Esophagus muscularis mucosa (tissue), 4 donors: ENCODE data around the gene PRRC2C. TPM values are rescaled to one million over a fixed set of nuclear protein-coding genes. Genes with fewer than 3 reads are reported as not detected.

Experiments used
- DNase-seq: peaks from one replicate; pipeline ENCODE4 v3.0.0-alpha.2; 2017; ENCODE audit errors: extremely low spot score
- H3K27ac ChIP-seq, 4 donors: fragments of 200-600 bp; sonication (generic); replicated peaks in 1 of 4; 1 replicate in 3 of 4; 2 replicates in 1 of 4; pipeline ENCODE4 v1.5.1; 2016 to 2019; ENCODE audit warnings: mild to moderate bottlenecking in 1 of 4
- H3K27me3 ChIP-seq, 4 donors: fragments of 200-600 bp; sonication (generic); one replicate each; pipeline versions ENCODE4 v1.5.1 to v1.6.0; 2016 to 2019
- H3K36me3 ChIP-seq, 4 donors: fragments of 200-600 bp; sonication (generic); one replicate each; pipeline ENCODE4 v1.5.1; 2016 to 2019
- H3K4me1 ChIP-seq, 4 donors: fragments of 200-600 bp; sonication (generic); one replicate each; pipeline ENCODE4 v1.5.1; 2016 to 2019
- H3K4me3 ChIP-seq, 4 donors: fragments of 200-600 bp; sonication (generic); 1 replicate in 2 of 4; 2 replicates in 2 of 4; pipeline ENCODE4 v1.5.1; 2016 to 2019; ENCODE audit warnings: mild to moderate bottlenecking in 4 of 4, moderate library complexity in 1 of 4
- H3K9me3 ChIP-seq, 4 donors: fragments of 200-600 bp; sonication (generic); 1 replicate in 3 of 4; 2 replicates in 1 of 4; pipeline ENCODE4 v1.5.1; 2016 to 2019
- CTCF ChIP-seq, 3 experiments: fragments of 200-600 bp in 2 of 3; fragments of 450-650 bp in 1 of 3; sonication (generic) in 2 of 3; IDR thresholded peaks; one replicate each; pipeline ENCODE4 v1.5.1; 2017 to 2019; ENCODE audit warnings: antibody characterized with exemption in 3 of 3, mild to moderate bottlenecking in 2 of 3, moderate library complexity in 1 of 3
- EP300 ChIP-seq: sonication (generic); formaldehyde crosslinking; IDR thresholded peaks from one replicate; pipeline ENCODE4 v1.6.1; 2017; ENCODE audit warnings: antibody characterized with exemption
- POLR2A ChIP-seq: fragments of 450-650 bp; IDR thresholded peaks from one replicate; pipeline ENCODE4 v1.6.1; 2017; ENCODE audit warnings: antibody characterized with exemption, moderate library complexity, mild to moderate bottlenecking, low read depth
- POLR2AphosphoS5 ChIP-seq, 2 donors: sonication (generic); formaldehyde crosslinking; IDR thresholded peaks; one replicate each; pipeline ENCODE4 v1.6.1; 2017; ENCODE audit warnings: antibody characterized with exemption in 2 of 2
- WGBS: methylation state at CpG from one replicate; pipeline ENCODE4 v1.1.5; 2018; 5-methylcytosine and 5-hydroxymethylcytosine counted together
- intact Hi-C: fragments of 100-400 bp; cut with DNase I; formaldehyde crosslinking; loops from one replicate; pipeline ENCODE4 v1.15.1; 2023
- total RNA-seq, 4 donors: library from RNA; depleted of rRNA; stranded (reverse); fragments of >200 nt; gene quantifications; one replicate each; pipeline versions ENCODE4 v1.1.0 to v1.2.1, GENCODE V29; 2016

Gene PRRC2C
- total RNA-seq, 4 donors from 2014 or later, result 63.8 to 79.3 (median 66.6) TPM

- intact Hi-C loops, result no loop called here
- 50% methylated on average over 1 of the region's 1 CpG for WGBS
- no peaks in the 10 kb centered on the region for H3K4me1 ChIP-seq
- H3K27me3 ChIP-seq, result no peaks in the 10 kb centered on the region
- H3K36me3 ChIP-seq, result no peaks in the 10 kb centered on the region
- H3K9me3 ChIP-seq, result no peaks in the 10 kb centered on the region
- H3K27ac ChIP-seq, result no peak overlapping the region
- H3K4me3 ChIP-seq, result no peak overlapping the region
- no peak for DNase-seq
- TF ChIP-seq POLR2AphosphoS5 (IDR thresholded peaks at IDR 0.05), result no peak
- no peak for TF ChIP-seq CTCF (IDR thresholded peaks at IDR 0.05)
- no peak for TF ChIP-seq POLR2A
- no peak for TF ChIP-seq EP300
These were observed 139.9 kb downstream of the PRRC2C start for GRCh38 chr1:171625225-171625624.

- H3K36me3 ChIP-seq, result no peaks in the 10 kb centered on the region
- WGBS, result 92% methylated on average over 5 of the region's 5 CpGs
- no peak overlapping the region for H3K27ac ChIP-seq
- intact Hi-C loops, result no loop called here
- H3K4me3 ChIP-seq, result no peak overlapping the region
- H3K27me3 ChIP-seq, result no peaks in the 10 kb centered on the region
- TF ChIP-seq POLR2AphosphoS5 (IDR thresholded peaks at IDR 0.05), result no peak
- no peak for TF ChIP-seq CTCF (IDR thresholded peaks at IDR 0.05)
- no peak for TF ChIP-seq POLR2A
- no peak for TF ChIP-seq EP300
- DNase-seq, result no peak
- H3K9me3 ChIP-seq, result no peaks in the 10 kb centered on the region
- no peaks in the 10 kb centered on the region for H3K4me1 ChIP-seq
These were observed 141.7 kb downstream of the PRRC2C start for GRCh38 chr1:171627020-171627419.

- no peak overlapping the region for H3K27ac ChIP-seq
- 74% methylated on average over 2 of the region's 2 CpGs for WGBS
- no peaks in the 10 kb centered on the region for H3K9me3 ChIP-seq
- no peaks in the 10 kb centered on the region for H3K36me3 ChIP-seq
- DNase-seq, result no peak
- no peak overlapping the region for H3K4me3 ChIP-seq
- TF ChIP-seq EP300, result no peak
- no peak for TF ChIP-seq POLR2A
- TF ChIP-seq CTCF (IDR thresholded peaks at IDR 0.05), result no peak
- TF ChIP-seq POLR2AphosphoS5 (IDR thresholded peaks at IDR 0.05), result no peak
- intact Hi-C loops, result no loop called here
- H3K27me3 ChIP-seq, result no peaks in the 10 kb centered on the region
- H3K4me1 ChIP-seq, result no peaks in the 10 kb centered on the region
These were observed 142.9 kb downstream of the PRRC2C start for GRCh38 chr1:171628225-171628624.

GRCh38 chr1:171635661-171636060, 150.3 kb downstream of the PRRC2C start:
- intact Hi-C loops, result no loop called here
- DNase-seq, result no peak
- WGBS, result 93% methylated on average over 2 of the region's 2 CpGs

More at GRCh38 chr1:171635661-171636060, 150.3 kb downstream of the PRRC2C start:
- TF ChIP-seq POLR2AphosphoS5 (IDR thresholded peaks at IDR 0.05) (no peak), EP300 (no peak), CTCF (IDR thresholded peaks at IDR 0.05) (no peak), POLR2A (no peak)
- Histone ChIP-seq H3K27ac (no peak overlapping the region), H3K9me3 (no peaks in the 10 kb centered on the region), H3K4me3 (no peak overlapping the region), H3K27me3 (no peaks in the 10 kb centered on the region), H3K36me3 (peaks cover 0 to 22% (median 12%) of the 10 kb centered on the region in 4 donors), H3K4me1 (no peaks in the 10 kb centered on the region)
